Measurements from ENCODE around the gene VIL1.

Gene VIL1

DNA sequence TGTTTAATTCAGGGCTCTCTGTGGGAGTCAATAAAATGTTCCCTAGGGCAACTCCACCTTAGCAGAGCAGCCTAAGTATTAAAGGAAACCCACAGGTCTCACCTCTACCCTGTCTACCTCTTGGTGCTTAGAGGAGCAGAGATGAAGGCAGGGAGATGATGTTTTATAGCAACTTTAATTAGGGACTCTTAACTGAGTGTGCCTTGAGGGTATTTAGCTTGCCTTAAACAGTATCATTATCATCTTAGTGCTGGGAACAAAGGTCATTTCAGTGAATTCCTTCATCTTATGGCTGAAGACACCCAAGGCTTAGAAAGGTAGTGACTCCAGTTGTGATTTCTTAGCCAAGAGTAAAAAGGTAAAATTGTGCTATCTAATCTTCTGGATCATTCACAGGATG, 26.7 kb downstream of the VIL1 start:
- DNase-seq, result no peak

- DNase-seq, result no peak
Observed at GRCh38 chr2:218446547-218446946, 27.6 kb downstream of the VIL1 start.

GRCh38 chr2:218447072-218447471, 28.1 kb downstream of the VIL1 start:
- DNase-seq, result no peak

DNA sequence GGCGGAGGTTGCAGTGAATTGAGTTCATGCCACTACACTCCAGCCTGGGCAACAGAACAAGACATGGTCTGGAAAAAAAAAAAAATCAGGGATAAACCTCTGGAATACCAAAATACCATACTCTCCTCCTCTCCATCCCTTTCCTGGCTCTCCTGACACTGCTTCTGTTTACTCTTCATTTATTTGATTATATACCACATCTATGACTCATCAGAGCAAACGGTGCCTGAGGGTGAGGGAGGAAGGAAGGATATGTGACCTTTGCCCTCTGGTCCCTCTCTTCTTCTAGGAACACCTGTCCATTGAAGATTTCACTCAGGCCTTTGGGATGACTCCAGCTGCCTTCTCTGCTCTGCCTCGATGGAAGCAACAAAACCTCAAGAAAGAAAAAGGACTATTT, 30.0 kb downstream of the VIL1 start:
- DNase-seq, result no peak

DNA sequence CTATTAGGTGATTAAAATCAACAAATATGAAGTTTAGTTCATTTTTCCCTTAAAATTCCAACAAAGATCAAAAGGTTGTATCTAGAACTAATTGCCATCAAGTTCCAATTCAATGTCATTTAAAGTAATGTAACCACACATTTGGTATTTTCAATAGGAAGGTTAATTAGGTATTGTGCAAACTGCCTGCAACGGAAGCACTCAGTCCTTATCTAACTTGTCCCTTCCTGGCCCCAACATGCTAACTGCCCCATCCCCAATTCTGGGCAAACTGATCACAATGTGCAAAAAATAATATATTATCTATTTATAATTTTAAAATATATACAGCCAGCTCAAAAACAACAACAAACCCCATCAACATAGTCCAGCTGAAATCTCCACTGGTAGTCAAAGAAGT, 33.2 kb downstream of the VIL1 start:
- no peak for DNase-seq

GRCh38 chr2:218456849-218457248, 37.9 kb downstream of the VIL1 start:
- no peak for DNase-seq

- DNase-seq, result no peak
Observed at GRCh38 chr2:218458598-218458997, 39.7 kb downstream of the VIL1 start.

GRCh38 chr2:218465987-218466633, 47.2 kb downstream of the VIL1 start:
- DNase-seq, result no peak

DNA sequence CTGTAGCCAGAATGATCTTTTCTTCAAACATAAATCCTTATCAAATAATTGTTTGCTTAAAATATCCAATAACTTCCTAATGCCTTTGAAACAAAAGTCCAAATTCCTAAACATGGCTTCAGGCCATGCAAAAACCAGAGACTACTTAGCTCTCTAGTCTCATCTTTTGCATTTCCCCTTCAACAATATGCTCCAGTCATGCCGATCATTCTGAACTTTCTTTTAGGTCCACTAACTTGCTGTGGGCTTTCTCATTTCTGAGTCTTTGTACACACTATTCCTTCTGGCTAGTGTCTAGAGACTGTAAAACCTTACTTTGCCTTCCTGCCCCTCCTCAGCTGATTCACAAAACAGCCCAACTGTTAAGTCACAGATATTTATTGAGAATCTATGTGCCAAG, 51.5 kb downstream of the VIL1 start:
- no peak for DNase-seq

DNA sequence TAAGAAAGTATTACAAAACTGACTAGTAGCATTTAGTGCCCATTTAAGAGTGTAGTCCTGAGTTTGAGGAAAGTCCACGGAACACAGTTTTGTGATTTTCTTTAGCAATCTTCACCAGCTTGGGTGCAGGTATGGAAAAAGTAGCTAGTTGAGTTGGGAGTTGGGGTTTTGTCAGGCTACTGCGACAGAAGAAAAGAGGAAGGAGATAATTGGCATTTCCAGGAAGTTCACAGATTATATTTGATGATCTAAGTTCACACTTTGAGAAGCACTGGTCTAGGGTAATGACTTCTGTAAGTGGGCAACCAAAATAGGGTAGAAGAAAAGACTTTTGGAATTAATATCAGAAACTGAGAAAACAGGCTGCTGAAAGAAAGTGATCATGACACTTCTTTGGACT, 52.1 kb downstream of the VIL1 start:
- DNase-seq, result no peak

- no peak for DNase-seq
Observed at GRCh38 chr2:218471982-218472381, 53.1 kb downstream of the VIL1 start.

- DNase-seq, result no peak
Observed at GRCh38 chr2:218472988-218473387, 54.1 kb downstream of the VIL1 start.

- DNase-seq, result no peak
Observed at GRCh38 chr2:218474527-218474926, 55.6 kb downstream of the VIL1 start.

- DNase-seq, result no peak
Observed at GRCh38 chr2:218476676-218477075, 57.8 kb downstream of the VIL1 start.

- no peak for DNase-seq
Observed at GRCh38 chr2:218477247-218477646, 58.3 kb downstream of the VIL1 start.

DNA sequence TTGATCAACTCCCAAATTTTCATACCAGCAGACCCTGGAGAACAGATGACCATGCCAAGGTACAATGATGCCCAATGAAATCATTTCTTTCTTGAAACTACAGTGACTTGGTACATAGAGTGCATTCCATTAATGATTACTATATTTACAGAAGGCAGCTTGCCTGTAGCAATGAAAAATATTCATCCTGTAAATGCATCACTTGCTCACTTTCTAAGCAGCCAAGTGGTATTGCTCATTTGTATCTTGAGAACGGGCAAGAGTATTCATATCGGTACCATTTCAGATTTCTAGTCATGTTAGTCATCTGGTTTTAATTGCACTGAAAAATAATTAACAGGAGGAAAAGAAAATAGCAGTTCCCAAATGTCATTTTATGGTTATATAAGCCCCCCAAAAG, 59.6 kb downstream of the VIL1 start:
- DNase-seq, result no peak

GRCh38 chr2:218479595-218479994, 60.7 kb downstream of the VIL1 start:
- DNase-seq, result no peak

DNA sequence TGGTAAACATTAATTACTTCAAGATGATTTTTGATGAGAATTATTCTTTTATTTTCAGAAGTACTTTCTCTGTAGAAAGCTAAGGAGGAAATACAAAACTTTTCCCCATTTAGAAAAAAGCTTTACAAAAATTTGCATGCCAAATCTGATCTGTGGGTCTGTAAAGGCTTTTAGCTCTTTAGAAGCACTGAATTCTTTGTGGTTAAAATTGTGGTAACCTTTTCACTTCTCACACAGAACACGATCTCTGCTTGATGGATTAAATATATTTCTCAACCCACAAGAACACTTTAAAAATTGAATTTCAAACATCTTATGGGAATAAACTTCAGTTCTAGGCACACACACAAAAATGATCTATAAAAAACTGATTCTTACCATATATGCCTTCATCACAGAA, 63.7 kb downstream of the VIL1 start:
- no peak for DNase-seq

DNA sequence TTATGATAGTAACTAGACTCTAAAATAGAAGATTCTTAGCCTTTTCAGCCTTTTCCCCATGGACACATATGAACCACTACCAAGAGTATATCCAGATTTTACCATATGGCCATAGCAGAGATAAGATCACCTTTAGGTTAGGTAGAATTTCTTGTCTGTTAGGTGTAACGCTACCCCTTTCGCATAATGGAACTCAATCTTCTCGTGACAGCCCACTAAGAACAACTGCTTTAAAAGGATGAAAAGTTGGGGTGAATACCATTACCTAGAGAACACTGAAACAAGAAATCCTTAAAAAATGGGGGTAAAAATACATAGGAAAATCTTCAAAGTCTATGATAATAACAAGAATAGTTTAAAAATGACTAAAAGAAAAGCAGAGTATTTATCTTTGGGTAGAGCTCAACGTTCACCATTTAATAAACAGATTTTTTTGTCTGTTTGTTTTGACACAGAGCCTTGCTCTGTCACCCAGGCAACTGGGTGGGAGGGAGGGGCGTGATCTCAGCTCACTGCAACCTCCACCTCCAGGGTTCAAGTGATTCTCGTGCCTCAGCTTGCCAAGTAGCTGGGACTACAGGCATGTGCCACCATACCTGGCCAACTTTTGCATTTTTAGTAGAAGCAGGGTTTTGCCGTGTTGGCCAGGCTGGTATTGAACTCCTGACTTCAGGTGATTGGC, 67.2 kb downstream of the VIL1 start:
- DNase-seq, result no peak

- DNase-seq, result no peak
Observed at GRCh38 chr2:218500501-218501060, 81.7 kb downstream of the VIL1 start.

DNA sequence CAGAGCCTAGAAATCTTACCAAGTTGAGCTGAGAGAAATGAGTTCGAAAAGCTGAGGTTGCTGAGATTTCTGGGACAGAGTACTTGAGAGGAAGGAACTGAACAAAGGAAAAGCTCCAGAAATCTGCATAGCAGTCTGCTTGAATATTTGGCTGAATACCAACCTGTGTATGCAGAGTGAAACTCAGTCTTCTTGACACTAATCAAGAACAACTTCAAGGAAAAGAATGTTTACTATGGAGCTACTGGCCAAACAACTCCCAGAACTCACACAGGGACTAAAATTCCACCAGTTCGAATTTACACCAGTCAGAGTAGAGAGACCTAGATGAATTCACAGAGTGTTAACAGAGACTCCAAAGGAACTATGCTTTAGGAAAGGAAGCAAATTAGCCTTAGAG, 82.7 kb downstream of the VIL1 start:
- no peak for DNase-seq

Measured in stimulated activated naive CD4-positive, alpha-beta T cell treated with Interleukin-2 at 50 U/mL for 16 hours (primary cell).